ENCODE results near the gene GRIN2C.

GRCh38 chr17:74803388-74803930 lies 56.2 kb downstream of the GRIN2C start:
- TF ChIP-seq CTCF (IDR thresholded peaks at IDR 0.05; ENCODE audit: insufficient read depth, low read length, poor library complexity, severe bottlenecking), result no peak
- TF ChIP-seq EZH2phosphoT487 (conservative IDR thresholded peaks at IDR 0.05; ENCODE audit: low read length), result no peak

All from SU-DHL-6 (cell line).